ENCODE results near the gene PCNT. TPM values are rescaled to one million over a fixed set of nuclear protein-coding genes. Genes with fewer than 3 reads are reported as not detected.
"Not testable (repeated sequence)": the region's sequence is repeated elsewhere in the genome, so short reads cannot be mapped to it uniquely, and the experiment has no call there.

Gene PCNT
- total and polyA plus RNA-seq, 2 experiments from 2014 or later = 14.9 to 23.8 TPM

GRCh38 chr21:46368533-46369285 lies 44.8 kb downstream of the PCNT start:
- 79 to 81% methylated on average over 11 of the region's 11 CpGs for WGBS, 2 experiments (ENCODE audit: low coverage in 1 of 2, low lambda C conversion rate in 2 of 2, missing lambda C conversion rate in 2 of 2)
- TF ChIP-seq EZH2phosphoT487 (IDR thresholded peaks at IDR 0.05; ENCODE audit: insufficient read depth, low read depth) (no peak), EZH2 (IDR thresholded peaks at IDR 0.05; ENCODE audit: insufficient read depth, poor library complexity, severe bottlenecking) (no peak)
- Histone ChIP-seq H3K4me3 (no peak overlapping the region), H3K9ac (no peak overlapping the region), H3K4me2 (ENCODE audit: unreplicated experiment) (no peak overlapping the region), H3K9me2 (ENCODE audit: insufficient read depth) (no peaks in the 10 kb centered on the region), H3K9me3 (ENCODE audit: low read depth) (no peaks in the 10 kb centered on the region), H3F3A (ENCODE audit: insufficient read depth) (no peaks in the 10 kb centered on the region), H3K4me1 (ENCODE audit: insufficient read depth) (no peaks in the 10 kb centered on the region), H4K20me1 (ENCODE audit: insufficient read depth) (no peaks in the 10 kb centered on the region), H3K36me3 (ENCODE audit: low read depth) (peaks cover 7% of the 10 kb centered on the region; the same call in 1 of the 2 replicates), H3K27me3 (replicated peaks; ENCODE audit: insufficient read depth) (no peaks in the 10 kb centered on the region), H3K27ac (no peak overlapping the region), H2AFZ (no peak overlapping the region), H3K79me2 (ENCODE audit: insufficient read depth) (peaks cover 57% of the 10 kb centered on the region)
- in situ Hi-C loops (cut with MboI) = loop anchor here (10.0 kb wide), 1 partner anchor 56 kb away; no protein-coding TSS in a partner anchor
- no peak for DNase-seq

GRCh38 chr21:46369520-46370235 lies 45.7 kb downstream of the PCNT start:
- WGBS, 2 experiments (ENCODE audit: low coverage in 1 of 2, low lambda C conversion rate in 2 of 2, missing lambda C conversion rate in 2 of 2) = 94 to 95% methylated on average over 13 to 20 of the region's 20 CpGs
- no peak overlapping the region for H2AFZ ChIP-seq
- H3K9me3 ChIP-seq (ENCODE audit: low read depth) = no peaks in the 10 kb centered on the region
- no peak overlapping the region for H3K9ac ChIP-seq
- no peaks in the 10 kb centered on the region for H3K9me2 ChIP-seq (ENCODE audit: insufficient read depth)
- TF ChIP-seq EZH2 (IDR thresholded peaks at IDR 0.05; ENCODE audit: insufficient read depth, poor library complexity, severe bottlenecking) = no peak
- no peak for TF ChIP-seq EZH2phosphoT487 (IDR thresholded peaks at IDR 0.05; ENCODE audit: insufficient read depth, low read depth)
- H3F3A ChIP-seq (ENCODE audit: insufficient read depth) = no peaks in the 10 kb centered on the region
- H3K27me3 ChIP-seq (replicated peaks; ENCODE audit: insufficient read depth) = no peaks in the 10 kb centered on the region
- H3K4me2 ChIP-seq (ENCODE audit: unreplicated experiment) = no peak overlapping the region
- no peak overlapping the region for H3K27ac ChIP-seq
- in situ Hi-C loops (cut with MboI) = loop anchor here (10.0 kb wide), 1 partner anchor 55 kb away; no protein-coding TSS in a partner anchor
- no peak for DNase-seq
- H3K36me3 ChIP-seq (ENCODE audit: low read depth) = peaks cover 7% of the 10 kb centered on the region; the same call in 1 of the 2 replicates
- H3K4me3 ChIP-seq = no peak overlapping the region
- no peaks in the 10 kb centered on the region for H4K20me1 ChIP-seq (ENCODE audit: insufficient read depth)
- H3K79me2 ChIP-seq (ENCODE audit: insufficient read depth) = peaks cover 66% of the 10 kb centered on the region
- H3K4me1 ChIP-seq (ENCODE audit: insufficient read depth) = no peaks in the 10 kb centered on the region

DNA sequence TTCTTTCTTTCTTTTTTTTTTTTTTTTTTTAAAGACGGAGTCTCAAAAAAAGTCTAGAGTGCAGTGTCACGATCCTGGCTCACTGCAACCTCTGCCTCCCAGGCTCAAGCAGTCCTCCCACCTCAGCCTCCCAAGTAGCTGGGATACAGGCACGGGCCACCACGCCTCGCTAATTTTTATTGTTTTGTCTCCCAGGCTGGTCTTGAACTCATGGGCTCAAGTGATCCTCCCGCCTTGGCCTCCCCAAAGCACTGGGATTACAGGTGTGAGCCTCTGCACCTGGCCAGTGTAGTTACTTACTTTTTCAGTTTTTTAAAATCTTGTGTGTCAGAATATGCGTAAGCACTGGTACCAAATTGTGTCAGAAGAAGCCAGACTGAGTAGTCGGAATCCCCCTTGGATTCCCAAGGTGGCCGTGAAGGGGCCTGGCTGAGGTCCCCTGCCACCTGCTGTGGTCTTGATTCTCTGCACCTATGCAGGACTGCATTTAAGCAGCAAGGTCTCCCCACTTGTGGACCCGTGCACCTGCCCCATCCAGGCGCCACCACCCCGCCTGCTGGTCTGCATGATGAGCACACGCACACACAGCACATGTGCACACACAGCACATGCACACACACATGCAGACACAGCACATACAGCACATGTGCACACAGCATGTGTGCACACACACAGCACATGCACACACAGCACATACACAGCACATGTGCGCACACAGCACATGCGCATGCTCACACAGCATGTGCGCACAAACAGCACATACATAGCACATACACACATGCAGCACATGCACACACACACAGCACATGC lies 47.5 kb downstream of the PCNT start:
- no peak overlapping the region for H3K4me3 ChIP-seq
- no peak overlapping the region for H3K27ac ChIP-seq
- no peaks in the 10 kb centered on the region for H3K27me3 ChIP-seq (replicated peaks; ENCODE audit: insufficient read depth)
- WGBS, 2 experiments (ENCODE audit: low coverage in 1 of 2, low lambda C conversion rate in 2 of 2, missing lambda C conversion rate in 2 of 2) = 93 to 95% methylated on average over 16 of the region's 16 CpGs
- no peaks in the 10 kb centered on the region for H3K9me2 ChIP-seq (ENCODE audit: insufficient read depth)
- no peak overlapping the region for H2AFZ ChIP-seq
- peaks cover 7% of the 10 kb centered on the region; the same call in 1 of the 2 replicates for H3K36me3 ChIP-seq (ENCODE audit: low read depth)
- TF ChIP-seq EZH2phosphoT487 (IDR thresholded peaks at IDR 0.05; ENCODE audit: insufficient read depth, low read depth) (no peak), EZH2 (IDR thresholded peaks at IDR 0.05; ENCODE audit: insufficient read depth, poor library complexity, severe bottlenecking) (no peak)
- H3K4me1 ChIP-seq (ENCODE audit: insufficient read depth) = no peaks in the 10 kb centered on the region
- no peaks in the 10 kb centered on the region for H3K9me3 ChIP-seq (ENCODE audit: low read depth)
- H3K9ac ChIP-seq = no peak overlapping the region
- peaks cover 77% of the 10 kb centered on the region for H3K79me2 ChIP-seq (ENCODE audit: insufficient read depth)
- no peaks in the 10 kb centered on the region for H3F3A ChIP-seq (ENCODE audit: insufficient read depth)
- no peaks in the 10 kb centered on the region for H4K20me1 ChIP-seq (ENCODE audit: insufficient read depth)
- DNase-seq = no peak
- in situ Hi-C loops (cut with MboI) = no loop called here
- no peak overlapping the region for H3K4me2 ChIP-seq (ENCODE audit: unreplicated experiment)

DNA sequence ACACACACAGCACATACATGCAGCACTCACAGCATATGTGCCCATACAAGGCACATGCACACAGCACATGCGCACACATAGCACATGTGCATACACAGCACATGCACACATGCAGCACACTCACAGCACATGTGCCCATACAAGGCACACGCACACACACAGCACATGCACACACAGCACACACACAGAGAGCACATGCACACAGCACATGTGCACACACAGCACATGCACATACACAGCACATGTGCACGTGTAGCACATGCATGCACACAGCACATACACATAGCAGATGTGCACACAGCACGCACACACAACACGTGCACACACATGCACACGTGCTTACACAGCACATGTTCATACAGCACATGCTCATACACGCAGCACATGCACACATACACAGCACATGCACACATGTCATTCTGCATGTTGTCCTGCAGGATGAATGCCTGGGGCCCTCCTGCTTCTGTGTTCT lies 48.1 kb downstream of the PCNT start:
- H3K79me2 ChIP-seq (ENCODE audit: insufficient read depth) = peaks cover 82% of the 10 kb centered on the region
- H3K4me2 ChIP-seq (ENCODE audit: unreplicated experiment) = no peak overlapping the region
- H3K9me3 ChIP-seq (ENCODE audit: low read depth) = no peaks in the 10 kb centered on the region
- H3K27ac ChIP-seq = no peak overlapping the region
- TF ChIP-seq EZH2phosphoT487 (IDR thresholded peaks at IDR 0.05; ENCODE audit: insufficient read depth, low read depth) = no peak
- TF ChIP-seq EZH2 (IDR thresholded peaks at IDR 0.05; ENCODE audit: insufficient read depth, poor library complexity, severe bottlenecking) = no peak
- H3F3A ChIP-seq (ENCODE audit: insufficient read depth) = no peaks in the 10 kb centered on the region
- peaks cover 7% of the 10 kb centered on the region; the same call in 1 of the 2 replicates for H3K36me3 ChIP-seq (ENCODE audit: low read depth)
- no peak overlapping the region for H3K4me3 ChIP-seq
- WGBS, 2 experiments (ENCODE audit: low coverage in 1 of 2, low lambda C conversion rate in 2 of 2, missing lambda C conversion rate in 2 of 2) = 89 to 94% methylated on average over 7 of the region's 7 CpGs
- H3K4me1 ChIP-seq (ENCODE audit: insufficient read depth) = no peaks in the 10 kb centered on the region
- H3K9me2 ChIP-seq (ENCODE audit: insufficient read depth) = no peaks in the 10 kb centered on the region
- in situ Hi-C loops (cut with MboI) = no loop called here
- no peaks in the 10 kb centered on the region for H3K27me3 ChIP-seq (replicated peaks; ENCODE audit: insufficient read depth)
- DNase-seq = no peak
- H3K9ac ChIP-seq = no peak overlapping the region
- no peak overlapping the region for H2AFZ ChIP-seq
- H4K20me1 ChIP-seq (ENCODE audit: insufficient read depth) = no peaks in the 10 kb centered on the region

GRCh38 chr21:46372947-46373346 lies 49.0 kb downstream of the PCNT start:
- H3K9me3 ChIP-seq (ENCODE audit: low read depth); H3F3A ChIP-seq (ENCODE audit: insufficient read depth); in situ Hi-C loops (cut with MboI); H4K20me1 ChIP-seq (ENCODE audit: insufficient read depth); H3K9me2 ChIP-seq (ENCODE audit: insufficient read depth); H3K36me3 ChIP-seq (ENCODE audit: low read depth); H3K27me3 ChIP-seq (replicated peaks; ENCODE audit: insufficient read depth); H2AFZ ChIP-seq; DNase-seq; H3K27ac ChIP-seq; H3K4me2 ChIP-seq (ENCODE audit: unreplicated experiment); H3K4me1 ChIP-seq (ENCODE audit: insufficient read depth); H3K9ac ChIP-seq; H3K4me3 ChIP-seq: not testable (repeated sequence)
- peaks cover 85% of the 10 kb centered on the region for H3K79me2 ChIP-seq (ENCODE audit: insufficient read depth)
- 97 to 98% methylated on average over 10 of the region's 10 CpGs for WGBS, 2 experiments (ENCODE audit: low coverage in 1 of 2, low lambda C conversion rate in 2 of 2, missing lambda C conversion rate in 2 of 2)

Measured in GM23248 (cell line).